Measurements from ENCODE around the gene A3GALT2. TPM values are rescaled to one million over a fixed set of nuclear protein-coding genes. Genes with fewer than 3 reads are reported as not detected.

Gene A3GALT2
- total RNA-seq, 2 donors from 2014 or later, result 0.24 TPM; not detected in 1

- intact Hi-C loops (cut with DNase I), result no loop called here
- DNase-seq (ENCODE audit: low spot score), result no peak
Measured at GRCh38 chr1:33354707-33355316, 33.9 kb upstream of the A3GALT2 start.

GRCh38 chr1:33353531-33353930 lies 32.6 kb upstream of the A3GALT2 start:
- no peak for DNase-seq (ENCODE audit: low spot score)

GRCh38 chr1:33351281-33351660 lies 30.4 kb upstream of the A3GALT2 start:
- intact Hi-C loops (cut with DNase I), result no loop called here
- DNase-seq (ENCODE audit: low spot score), result no peak

More at GRCh38 chr1:33353531-33353930, 32.6 kb upstream of the A3GALT2 start:
- intact Hi-C loops (cut with DNase I), result no loop called here

- intact Hi-C loops (cut with DNase I), result no loop called here
- no peak for DNase-seq (ENCODE audit: low spot score)
Measured at GRCh38 chr1:33350611-33351280, 29.8 kb upstream of the A3GALT2 start.

- peak; percentile 97 for DNase-seq (ENCODE audit: low spot score)
- intact Hi-C loops (cut with DNase I), result no loop called here
Measured at GRCh38 chr1:33349778-33350610, 29.1 kb upstream of the A3GALT2 start.

- DNase-seq (ENCODE audit: low spot score), result peak; percentile 88
- intact Hi-C loops (cut with DNase I), result no loop called here
Measured at GRCh38 chr1:33349081-33349759, 28.3 kb upstream of the A3GALT2 start.

- DNase-seq (ENCODE audit: low spot score), result no peak
- intact Hi-C loops (cut with DNase I), result no loop called here
Measured at GRCh38 chr1:33348676-33349080, 27.8 kb upstream of the A3GALT2 start.

GRCh38 chr1:33348194-33348593 lies 27.3 kb upstream of the A3GALT2 start:
- no peak for DNase-seq (ENCODE audit: low spot score)
- intact Hi-C loops (cut with DNase I), result no loop called here

GRCh38 chr1:33347650-33347992 lies 26.7 kb upstream of the A3GALT2 start:
- peak; percentile 91 for DNase-seq (ENCODE audit: low spot score)

GRCh38 chr1:33346927-33347649 lies 26.2 kb upstream of the A3GALT2 start:
- DNase-seq (ENCODE audit: low spot score), result peak; percentile 83
- intact Hi-C loops (cut with DNase I), result no loop called here

More at GRCh38 chr1:33347650-33347992, 26.7 kb upstream of the A3GALT2 start:
- intact Hi-C loops (cut with DNase I), result no loop called here

GRCh38 chr1:33346533-33346926 lies 25.6 kb upstream of the A3GALT2 start:
- DNase-seq (ENCODE audit: low spot score), result no peak
- intact Hi-C loops (cut with DNase I), result no loop called here

- intact Hi-C loops (cut with DNase I), result no loop called here
Measured at GRCh38 chr1:33344896-33345560, 24.1 kb upstream of the A3GALT2 start.

GRCh38 chr1:33343539-33343938 lies 22.6 kb upstream of the A3GALT2 start:
- DNase-seq (ENCODE audit: low spot score), result no peak
- intact Hi-C loops (cut with DNase I), result no loop called here

More at GRCh38 chr1:33344896-33345560, 24.1 kb upstream of the A3GALT2 start:
- no peak for DNase-seq (ENCODE audit: low spot score)

GRCh38 chr1:33342041-33342723 lies 21.3 kb upstream of the A3GALT2 start:
- intact Hi-C loops (cut with DNase I), result no loop called here
- no peak for DNase-seq (ENCODE audit: low spot score)

- no peak for DNase-seq (ENCODE audit: low spot score)
- intact Hi-C loops (cut with DNase I), result no loop called here
Measured at GRCh38 chr1:33341190-33341589, 20.3 kb upstream of the A3GALT2 start.

GRCh38 chr1:33339413-33339812 lies 18.5 kb upstream of the A3GALT2 start:
- intact Hi-C loops (cut with DNase I), result loop anchor here in 1 of 2 donors (5.0 kb wide), 1 partner anchor 42 kb away; no protein-coding TSS in a partner anchor
- no peak for DNase-seq (ENCODE audit: low spot score)

- intact Hi-C loops (cut with DNase I), result loop anchor here in 1 of 2 donors (5.0 kb wide), 1 partner anchor 41 kb away; no protein-coding TSS in a partner anchor
- no peak for DNase-seq (ENCODE audit: low spot score)
Measured at GRCh38 chr1:33338440-33339211, 17.7 kb upstream of the A3GALT2 start.

Measured in posterior vena cava (tissue), 2 donors.